HG03354 (cell line): ENCODE measurements around the gene FSHB.
"Not testable (repeated sequence)": the region's sequence is repeated elsewhere in the genome, so short reads cannot be mapped to it uniquely, and the experiment has no call there.

Source experiments
- ATAC-seq: cut with Tn5 transposase; IDR thresholded peaks from one replicate; pipeline ENCODE4 v1.9.1; 2021; ENCODE audit warnings: mild to moderate bottlenecking; ENCODE audit not compliant: unreplicated experiment, poor library complexity, severe bottlenecking

Gene FSHB

DNA sequence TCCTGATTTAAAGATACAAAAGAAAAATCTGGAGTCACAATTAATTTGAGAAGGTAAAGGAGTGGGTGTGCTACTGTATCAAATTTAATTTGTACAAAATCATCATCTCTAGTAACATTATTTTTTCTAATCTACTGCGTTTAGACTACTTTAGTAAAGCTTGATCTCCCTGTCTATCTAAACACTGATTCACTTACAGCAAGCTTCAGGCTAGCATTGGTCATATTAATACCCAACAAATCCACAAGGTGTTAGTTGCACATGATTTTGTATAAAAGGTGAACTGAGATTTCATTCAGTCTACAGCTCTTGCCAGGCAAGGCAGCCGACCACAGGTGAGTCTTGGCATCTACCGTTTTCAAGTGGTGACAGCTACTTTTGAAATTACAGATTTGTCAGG is at the start of gene FSHB:
Gene FSHB, plus strand, starts transcription at position 301 of the 400 bp plus-strand sequence. CDS start 889 bp downstream, outside the sequence.
- no peak for ATAC-seq

DNA sequence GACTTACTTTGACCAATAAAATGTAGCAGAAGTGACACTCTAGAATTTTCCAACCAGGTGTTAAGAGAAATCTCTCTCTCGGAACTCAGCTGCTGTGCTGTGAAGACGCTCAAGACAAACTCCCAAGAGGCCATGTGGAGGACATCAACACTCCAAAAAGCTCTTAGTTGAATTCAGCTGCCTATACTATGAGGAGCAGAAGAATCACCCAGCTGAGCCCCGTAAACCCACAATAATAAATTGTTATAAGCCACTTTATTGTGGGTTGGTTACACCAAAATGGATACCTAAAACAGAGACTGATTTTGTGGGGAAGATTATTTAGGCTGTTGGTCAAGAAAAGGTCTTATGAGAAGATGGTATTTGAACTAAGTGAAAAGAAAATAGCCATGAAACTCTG is 44.1 kb upstream of the FSHB start:
- ATAC-seq = no peak

DNA sequence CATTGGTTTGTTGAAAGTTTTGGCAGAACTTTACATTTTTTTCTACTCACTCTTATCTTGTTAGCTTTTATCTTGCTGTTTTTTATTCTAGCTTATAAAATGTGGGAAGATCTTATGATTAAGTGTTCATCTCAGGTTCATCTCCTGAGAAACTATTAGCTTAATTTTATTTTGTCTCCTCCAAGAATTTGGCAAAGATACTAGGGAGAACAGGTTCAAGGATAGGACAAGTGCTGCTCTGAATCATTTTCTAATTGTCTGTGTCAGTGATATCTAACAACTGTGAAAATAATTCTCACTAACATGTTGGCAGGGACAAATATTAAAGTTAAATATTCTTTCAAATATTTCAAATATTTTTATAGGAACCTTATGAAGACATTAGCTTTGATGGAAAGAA is 38.2 kb upstream of the FSHB start:
- no peak for ATAC-seq

DNA sequence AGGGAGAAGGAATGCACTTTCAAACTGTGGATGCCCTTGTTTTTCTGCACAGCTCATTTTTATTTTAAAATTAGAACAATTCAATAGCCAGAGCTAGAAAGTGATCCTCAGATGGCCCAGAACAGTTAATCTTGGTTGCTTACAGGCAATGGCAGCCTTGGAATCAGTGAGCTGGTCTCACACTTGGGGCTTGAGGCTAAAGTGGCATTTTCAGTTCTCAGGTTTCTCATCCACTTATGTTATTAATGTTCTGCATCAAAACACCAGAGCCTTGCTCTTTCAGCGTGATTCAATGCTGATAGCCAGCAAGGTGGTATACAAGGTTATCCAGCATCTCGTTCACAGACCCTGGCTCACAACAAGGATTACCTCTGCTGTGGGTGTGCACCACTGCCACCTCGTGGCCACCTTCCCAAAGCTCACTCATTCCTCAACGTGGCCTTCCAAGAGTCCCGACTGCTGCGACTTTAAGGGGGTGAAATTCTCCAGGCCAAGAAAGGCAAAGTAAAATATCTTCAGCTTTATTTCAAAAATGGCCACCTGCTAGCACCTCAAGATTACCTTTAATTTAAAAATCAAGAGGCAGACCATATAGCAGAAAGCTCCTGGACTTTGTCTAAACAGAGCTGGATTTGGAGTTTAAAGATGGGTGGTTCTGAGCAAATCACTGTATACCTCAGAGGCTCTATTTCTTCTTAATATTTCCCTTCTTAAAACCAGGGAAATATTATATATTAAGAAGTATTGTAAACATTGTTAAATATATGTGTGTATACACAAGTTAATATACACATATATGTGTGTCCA is 34.2 kb upstream of the FSHB start:
- ATAC-seq = peak; percentile 98

DNA sequence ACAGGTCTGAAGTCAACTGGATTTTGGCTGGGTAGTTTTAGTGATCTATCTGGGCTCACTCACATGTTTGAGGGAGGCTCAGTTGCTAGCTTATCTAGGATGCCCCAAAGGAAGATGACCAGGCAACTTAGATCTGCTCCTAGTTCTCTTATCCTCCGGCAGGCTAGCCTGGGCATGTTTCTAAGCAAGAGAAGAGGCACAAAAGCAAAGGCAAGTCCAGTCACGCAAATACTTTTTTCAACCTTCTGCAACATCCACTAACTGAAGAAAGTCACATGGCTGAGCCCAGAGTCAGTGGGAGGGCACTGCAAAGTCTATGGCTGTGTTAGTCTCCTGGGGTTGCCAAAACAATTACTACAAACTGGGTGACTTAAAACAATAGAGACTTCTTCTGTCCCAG is 32.9 kb upstream of the FSHB start:
- ATAC-seq = no peak

DNA sequence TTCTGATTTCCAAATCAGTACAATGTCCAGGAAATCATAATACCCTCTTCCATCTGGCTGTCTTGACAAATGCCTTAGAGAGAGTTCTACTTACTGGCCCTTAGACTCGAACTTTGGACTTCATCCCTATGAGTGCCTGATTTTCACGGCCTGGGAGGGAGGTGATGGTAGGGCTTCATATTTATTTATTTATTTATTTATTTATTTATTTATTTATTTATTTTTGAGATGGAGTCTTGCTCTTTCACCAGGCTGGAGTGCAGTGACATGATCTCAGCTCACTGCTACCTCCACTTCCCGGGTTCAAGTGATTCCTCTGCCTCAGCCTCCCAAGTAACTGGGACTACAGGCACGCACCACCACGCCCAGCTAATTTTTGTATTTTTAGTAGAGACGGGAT is 27.8 kb upstream of the FSHB start:
- not testable (repeated sequence) for ATAC-seq

DNA sequence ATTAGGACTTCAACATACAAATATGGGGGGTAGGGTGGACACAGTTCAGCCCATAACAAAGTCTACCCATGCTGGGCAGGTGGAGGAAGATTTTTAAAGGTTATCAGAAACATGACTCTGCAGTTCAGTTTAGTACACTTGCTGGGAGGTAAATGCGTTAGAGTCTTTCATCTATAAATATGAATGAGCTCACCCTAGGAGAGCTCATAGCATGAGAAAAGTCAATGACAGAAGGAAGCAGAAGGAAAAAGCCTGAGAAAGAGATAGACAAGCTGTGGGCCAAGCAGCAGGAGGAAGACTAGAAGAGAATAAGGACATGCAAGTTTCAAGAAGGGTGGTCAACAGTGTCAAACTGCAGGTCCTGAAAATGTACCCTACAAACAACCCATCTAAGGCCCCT is 27.0 kb upstream of the FSHB start:
- ATAC-seq = no peak

DNA sequence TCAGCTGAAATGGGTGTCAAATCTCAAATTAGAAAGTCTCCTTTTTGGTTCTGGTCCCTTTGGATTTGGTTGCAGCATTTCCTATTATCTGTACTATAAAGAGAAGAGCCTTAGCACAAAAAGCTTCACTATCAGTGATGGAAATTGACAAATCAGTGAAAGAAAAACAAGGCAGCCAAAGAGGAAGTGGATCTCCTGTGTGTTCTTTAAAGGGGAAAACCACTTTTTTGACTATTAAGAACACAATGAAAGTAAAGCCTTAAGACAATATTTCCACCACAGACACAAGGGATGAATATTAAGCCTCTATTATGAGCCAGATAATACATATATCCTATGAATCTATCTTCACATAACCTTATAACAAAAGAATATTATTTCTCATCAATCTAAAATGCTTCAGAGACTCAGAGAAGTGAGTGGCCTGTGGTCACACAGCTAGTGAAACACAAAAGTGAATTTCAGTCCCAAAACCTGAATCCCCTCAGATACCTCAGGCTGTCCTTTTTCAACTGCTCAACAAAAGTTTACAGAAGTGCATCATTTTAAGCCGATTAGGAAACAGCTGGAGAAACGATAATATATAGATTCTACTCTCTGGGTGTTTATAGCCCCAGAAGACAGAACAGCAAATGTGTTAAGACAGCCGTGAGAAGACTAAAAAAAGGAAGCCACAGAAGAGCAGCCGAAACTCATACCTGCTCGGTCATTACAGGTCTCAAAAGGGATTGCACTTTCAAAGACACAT is 24.4 kb upstream of the FSHB start:
- ATAC-seq = peak; percentile 86

DNA sequence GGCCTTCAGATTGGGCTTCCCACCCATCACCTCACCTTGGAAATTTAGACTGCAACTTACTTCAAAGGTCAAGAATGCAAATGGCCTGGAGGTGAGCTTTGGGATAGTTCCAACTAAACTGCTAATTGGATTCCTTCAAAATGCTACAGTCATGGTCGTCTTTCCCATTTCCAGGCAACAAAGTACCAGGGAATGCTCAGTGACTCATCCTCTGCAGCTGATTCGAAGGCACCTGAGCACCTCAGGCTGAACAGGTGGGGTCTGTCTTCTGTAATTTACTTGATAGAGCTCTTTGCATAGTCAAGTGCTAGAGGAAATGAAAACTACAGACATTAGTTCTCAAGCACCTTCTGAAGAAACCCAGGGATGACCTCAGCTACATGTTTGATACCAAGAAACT is 20.5 kb upstream of the FSHB start:
- no peak for ATAC-seq

DNA sequence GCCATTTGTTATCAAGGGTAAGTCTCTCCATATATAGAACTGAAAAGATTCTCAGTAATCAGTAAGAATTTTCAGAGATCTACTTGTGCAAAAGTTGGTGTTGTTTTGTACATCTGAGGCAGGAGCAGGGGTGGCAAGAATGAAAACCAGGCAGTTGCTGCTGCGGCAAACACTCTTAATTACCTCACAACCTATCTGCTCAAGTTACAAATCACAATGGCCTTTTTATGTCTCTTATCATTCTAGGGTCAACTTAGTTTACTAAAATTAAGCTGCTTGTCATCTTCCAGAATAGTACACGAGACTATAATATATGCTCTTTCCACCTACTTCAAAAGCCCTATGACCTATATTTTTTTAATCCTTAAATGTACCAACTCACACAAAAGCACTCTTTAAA is 14.3 kb upstream of the FSHB start:
- ATAC-seq = no peak

DNA sequence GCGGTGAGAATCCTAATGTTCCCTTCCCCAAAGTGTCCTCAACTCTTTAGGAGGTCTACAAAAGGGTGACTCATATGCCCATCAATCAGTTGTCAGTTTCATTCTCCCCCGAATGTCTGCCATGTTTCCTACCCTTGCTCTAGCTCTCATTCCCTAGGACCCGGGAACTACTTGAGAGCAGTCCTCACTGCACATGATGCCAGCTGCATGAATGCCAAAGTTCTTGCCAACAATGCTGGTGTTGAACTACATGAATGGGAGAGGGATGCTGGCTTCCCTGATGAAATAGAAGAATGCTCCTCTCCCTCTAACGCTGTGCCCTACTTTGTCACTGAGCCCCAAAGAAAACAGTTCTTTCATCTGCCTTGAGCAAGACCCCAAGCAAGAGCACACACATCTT is 12.5 kb upstream of the FSHB start:
- ATAC-seq = no peak

DNA sequence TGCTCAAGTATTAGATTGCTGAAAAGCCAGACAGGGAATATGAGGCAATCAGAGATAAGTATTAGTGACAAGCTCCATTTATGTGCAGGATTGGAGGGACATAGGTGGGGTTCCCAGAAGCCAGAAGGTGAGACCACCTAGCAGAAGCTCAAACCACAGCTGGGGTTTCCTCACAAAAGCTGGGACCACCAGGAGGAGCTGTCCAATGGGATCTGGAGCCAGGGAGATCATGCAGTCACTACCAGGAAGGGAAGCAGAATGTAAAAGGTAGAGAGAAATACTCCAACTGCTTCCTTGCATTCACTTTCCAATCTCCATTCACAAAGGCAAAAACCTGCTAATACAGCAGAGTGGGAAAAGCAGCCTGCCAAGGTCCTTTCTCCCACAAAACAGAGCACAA is 5.2 kb upstream of the FSHB start:
- no peak for ATAC-seq

DNA sequence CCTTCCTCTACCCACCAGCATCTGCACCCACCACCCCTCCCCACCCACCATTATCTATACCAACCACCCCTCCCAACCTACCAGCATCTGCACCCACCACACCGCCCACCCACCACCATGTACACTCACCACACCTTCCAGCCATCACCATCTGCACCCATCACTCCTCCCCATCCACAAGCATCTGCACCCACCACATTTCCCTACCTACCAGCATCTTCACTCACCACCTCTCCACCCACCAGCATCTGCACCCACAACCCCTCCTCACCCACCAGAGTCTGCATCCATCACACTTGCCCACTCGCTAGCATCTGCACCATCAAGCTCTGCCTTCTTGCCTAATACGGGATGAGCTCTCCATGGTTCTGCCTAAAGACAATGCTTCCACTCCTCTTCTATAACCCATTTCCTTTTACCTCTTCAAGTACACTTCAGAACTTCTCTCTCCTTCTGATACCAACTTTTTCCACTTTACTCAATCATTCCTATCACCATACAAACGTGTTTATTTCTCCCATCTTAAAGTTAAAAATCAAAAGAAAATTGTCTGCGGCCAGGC is 2.4 kb upstream of the FSHB start:
- ATAC-seq = no peak

DNA sequence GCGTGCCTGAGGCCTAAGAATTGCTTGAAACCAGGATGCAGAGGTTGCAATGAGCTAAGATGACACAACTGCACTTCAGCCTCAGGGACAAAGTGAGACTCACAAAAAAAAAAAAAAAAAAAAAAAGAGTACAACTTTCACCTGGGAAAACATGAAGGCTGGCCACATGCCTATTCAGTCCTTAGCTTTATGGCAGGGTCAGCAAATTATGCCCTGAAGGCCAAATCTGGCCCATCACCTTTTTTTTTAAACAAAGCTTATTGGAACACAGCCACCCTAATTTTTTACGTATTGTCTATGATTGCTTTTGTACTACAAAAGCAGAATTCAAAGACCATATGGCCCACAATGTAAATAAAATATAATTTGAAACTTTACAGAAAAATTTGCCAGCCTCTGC is 8.2 kb downstream of the FSHB start:
- ATAC-seq = no peak

DNA sequence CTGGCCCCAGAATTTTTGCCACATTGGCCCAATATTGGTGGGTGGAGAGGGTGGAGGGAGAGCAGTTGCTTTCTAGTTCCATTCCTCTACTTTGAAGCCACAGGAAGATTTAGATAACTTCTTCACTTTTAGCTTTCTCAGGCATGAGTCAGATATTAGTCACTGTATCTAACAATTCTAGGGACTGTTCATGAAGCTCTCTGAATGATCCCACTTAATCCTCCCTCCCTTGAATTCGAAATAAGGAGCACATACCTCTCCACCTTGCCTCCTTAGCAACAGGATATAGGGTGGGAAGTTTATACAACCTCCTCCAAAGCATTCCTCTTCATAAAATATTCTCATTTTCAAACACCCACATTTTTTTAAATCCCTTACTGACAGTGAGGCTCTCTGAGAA is 13.5 kb downstream of the FSHB start:
- no peak for ATAC-seq

DNA sequence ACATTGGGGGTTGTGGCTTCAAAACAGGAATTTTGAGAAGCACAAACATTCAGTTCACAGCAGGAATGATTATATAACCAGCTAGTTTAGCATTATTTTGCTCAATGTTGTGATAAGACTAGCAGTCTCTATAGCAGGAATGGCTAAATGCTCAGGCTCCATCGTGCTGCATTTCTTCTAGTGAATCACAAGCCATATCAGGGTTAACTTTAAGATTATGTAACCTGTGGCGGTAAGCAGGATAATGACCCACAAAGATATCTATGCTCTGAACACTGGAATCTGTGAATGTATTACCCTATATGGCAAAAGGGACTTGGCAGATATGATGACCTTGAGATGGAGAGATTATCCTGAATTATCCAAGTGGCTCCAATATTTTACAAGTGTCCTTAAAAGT is 14.8 kb downstream of the FSHB start:
- no peak for ATAC-seq

DNA sequence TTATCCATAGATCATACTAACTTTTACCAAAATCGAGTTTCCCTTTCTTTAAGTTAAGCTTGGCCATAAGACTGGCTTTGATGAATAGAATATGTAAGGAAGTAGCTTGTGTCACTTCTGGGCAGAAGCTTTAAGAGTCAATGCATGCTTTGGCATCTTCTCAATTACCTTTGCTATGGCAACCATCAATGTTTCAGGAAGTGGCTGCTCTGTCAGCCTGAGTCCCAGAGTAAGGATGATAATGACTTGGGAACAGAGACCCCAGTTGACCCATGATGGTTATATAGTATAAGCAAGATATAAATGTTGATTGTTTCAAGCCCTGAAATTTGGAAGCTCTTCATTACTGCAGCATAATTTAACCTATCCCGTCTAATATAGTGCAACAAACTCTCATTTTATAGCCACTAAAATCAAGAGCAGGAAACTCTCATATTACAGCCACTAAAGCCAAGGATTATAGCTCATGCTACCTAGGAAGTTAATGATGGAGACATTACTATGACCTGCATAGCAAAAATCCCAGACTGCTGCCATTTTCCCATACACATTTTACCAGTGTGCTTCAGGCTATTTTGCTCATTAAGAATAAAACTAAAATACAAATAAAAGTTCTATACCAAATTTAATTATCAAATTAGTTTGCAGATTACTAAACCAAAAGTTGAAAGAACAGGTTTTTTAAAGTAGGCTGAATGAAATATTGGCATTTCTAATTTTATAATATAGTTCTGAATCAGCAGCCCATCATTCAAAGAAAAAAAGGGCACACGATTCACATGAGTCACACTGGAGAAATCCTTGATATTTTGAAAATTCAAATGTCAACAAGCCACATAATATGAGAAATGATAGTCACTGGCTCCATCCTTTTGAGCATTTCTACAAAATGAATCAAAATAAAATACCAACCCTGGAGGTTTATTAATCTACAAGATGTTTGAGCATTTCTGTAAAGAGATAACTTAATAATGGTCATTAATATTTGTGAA is 23.8 kb downstream of the FSHB start:
- ATAC-seq = no peak

DNA sequence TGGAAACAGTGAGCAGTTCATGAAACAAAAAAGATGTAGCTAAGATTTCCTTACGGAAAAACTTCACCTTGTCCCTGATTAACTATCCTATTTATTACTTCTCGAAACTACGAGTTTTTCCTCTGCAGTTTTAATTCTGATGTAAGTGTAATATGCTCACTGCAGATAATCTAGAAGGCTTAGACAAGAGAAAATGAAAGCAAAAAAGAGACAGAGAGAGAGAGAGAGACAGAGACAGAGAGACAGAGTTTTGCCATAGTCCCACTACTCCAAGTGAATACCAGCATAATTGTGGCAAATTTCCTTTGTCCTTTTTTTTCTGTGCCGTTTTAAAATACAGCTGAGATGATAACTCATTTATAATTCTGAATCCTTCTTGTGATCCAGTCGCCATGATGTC is 24.8 kb downstream of the FSHB start:
- no peak for ATAC-seq

DNA sequence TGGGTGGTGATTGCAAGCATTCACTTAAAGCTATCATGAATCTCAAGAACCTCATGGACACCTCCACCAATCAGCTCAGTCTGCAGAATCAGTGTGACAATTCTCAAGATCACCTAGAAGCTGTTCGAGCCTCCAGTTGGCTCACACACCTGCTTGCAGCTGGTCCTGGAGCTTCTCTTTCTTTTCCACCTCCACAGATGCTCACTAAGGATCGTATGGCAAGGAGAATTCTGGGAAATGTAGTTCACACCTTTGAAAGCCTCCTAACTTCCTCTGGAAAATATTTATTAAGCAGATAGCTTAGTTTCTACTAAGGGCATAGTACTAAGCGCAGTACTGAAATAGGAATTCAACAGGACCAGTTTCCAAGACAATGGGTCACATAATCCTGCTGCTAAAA is 26.2 kb downstream of the FSHB start:
- ATAC-seq = no peak

DNA sequence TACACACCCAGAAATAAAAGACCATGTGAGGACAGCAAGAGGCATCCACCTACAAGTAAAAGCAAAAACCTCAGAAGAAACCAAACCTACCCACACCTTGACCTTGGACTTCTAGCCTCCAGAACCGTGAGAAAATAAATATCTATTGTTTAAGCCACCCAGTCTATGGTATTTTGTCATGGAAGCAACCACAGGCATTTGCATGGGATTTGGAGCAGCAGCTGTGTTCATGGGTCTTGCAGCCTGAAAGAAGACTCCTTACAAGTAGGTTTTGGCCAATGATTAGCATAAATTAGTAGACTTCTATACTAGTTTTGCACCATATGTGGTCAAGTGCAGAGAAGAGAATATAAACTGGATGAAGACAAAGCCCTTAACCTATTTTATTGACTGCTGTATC is 27.9 kb downstream of the FSHB start:
- peak; percentile 54 for ATAC-seq
